A673 (cell line): Measurements from ENCODE around the gene SP5.

Experiments
- CTCF ChIP-seq: fragments of 300-800, 200-600 bp; sonication (generic); conservative IDR thresholded peaks from 2 replicates; pipeline ENCODE4 v1.5.1; 2017; ENCODE audit warnings: low read depth, mild to moderate bottlenecking, antibody characterized with exemption, low read length, moderate library complexity, mixed read lengths
- EZH2 ChIP-seq: fragments of 200-600 bp; sonication (generic); IDR thresholded peaks from 2 replicates; pipeline ENCODE4 v1.6.1; 2017; ENCODE audit warnings: borderline replicate concordance, low read depth, mild to moderate bottlenecking, mixed read lengths, antibody characterized with exemption, low read length; ENCODE audit not compliant: poor library complexity, severe bottlenecking

DNA sequence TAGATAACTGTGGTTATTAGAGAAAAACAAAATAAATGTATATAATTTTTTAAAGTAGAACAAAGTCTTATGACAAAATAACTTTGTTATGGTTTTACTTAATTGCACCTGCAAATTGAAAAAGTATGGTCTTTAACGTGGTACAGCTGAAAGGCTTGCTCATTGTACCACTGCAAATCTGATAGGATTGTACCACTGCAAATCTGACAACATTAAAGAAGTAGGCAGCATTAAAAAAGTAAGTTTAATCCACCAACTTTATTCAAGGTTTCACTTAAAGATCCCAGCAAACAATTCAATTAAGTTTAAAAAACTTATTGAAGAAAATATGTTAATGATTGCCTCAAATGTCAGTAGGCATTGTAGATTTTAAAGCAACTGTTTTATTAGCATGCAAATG, 4.7 kb downstream of the SP5 start:
- TF ChIP-seq CTCF (no peak), EZH2 (no peak)
